Neuronal stem cell (in vitro differentiated cells): ENCODE data around the gene PACSIN3.

Experiments
- DNase-seq: peaks from one replicate; pipeline ENCODE4 v3.0.0-alpha.2; 2013; ENCODE audit warnings: low spot score
- H2AFZ ChIP-seq: one replicate; pipeline ENCODE4 v1.6.1; 2013; ENCODE audit warnings: mild to moderate bottlenecking, low read length, inconsistent platforms
- H2AK5ac ChIP-seq: 2 replicates; pipeline ENCODE4 v1.6.1; 2013; ENCODE audit warnings: low read depth, mild to moderate bottlenecking, inconsistent platforms, low read length, moderate library complexity, mixed read lengths
- H2BK120ac ChIP-seq: 2 replicates; pipeline ENCODE4 v1.6.1; 2013; ENCODE audit warnings: low read depth, mild to moderate bottlenecking, inconsistent platforms, low read length, moderate library complexity, mixed read lengths
- H2BK12ac ChIP-seq: one replicate; pipeline ENCODE4 v1.6.1; 2013; ENCODE audit warnings: low read length, inconsistent platforms
- H2BK15ac ChIP-seq: 2 replicates; pipeline ENCODE4 v1.6.1; 2013; ENCODE audit warnings: mild to moderate bottlenecking, low read length, inconsistent platforms, mixed read lengths
- H2BK5ac ChIP-seq: one replicate; pipeline ENCODE4 v1.6.1; 2013; ENCODE audit warnings: inconsistent platforms, mild to moderate bottlenecking, low read length, moderate library complexity
- H3K14ac ChIP-seq: one replicate; pipeline ENCODE4 v1.6.1; 2013; ENCODE audit warnings: low read length, inconsistent platforms
- H3K18ac ChIP-seq: 2 replicates; pipeline ENCODE4 v1.6.1; 2013; ENCODE audit warnings: low read length, inconsistent platforms
- H3K23ac ChIP-seq: 2 replicates; pipeline ENCODE4 v1.6.1; 2013; ENCODE audit warnings: low read depth, mild to moderate bottlenecking, mixed read lengths, low read length, inconsistent platforms; ENCODE audit not compliant: poor library complexity
- H3K27ac ChIP-seq: replicated peaks from 3 replicates; pipeline ENCODE4 v1.5.1; 2013; ENCODE audit warnings: low read length, inconsistent platforms
- H3K27me3 ChIP-seq, 3 experiments: 2 replicates each; pipeline ENCODE4 v1.6.1; 2013; ENCODE audit warnings: low read length in 3 of 3, mild to moderate bottlenecking in 2 of 3, inconsistent platforms in 1 of 3, low read depth in 1 of 3, mixed read lengths in 1 of 3, moderate library complexity in 1 of 3; ENCODE audit not compliant: control insufficient read depth in 3 of 3, insufficient read depth in 3 of 3
- H3K36me3 ChIP-seq, 2 donors: replicated peaks in 1 of 2; 2 replicates each; pipeline ENCODE4 v1.6.1; 2013; ENCODE audit warnings: low read length in 2 of 2; ENCODE audit not compliant: control insufficient read depth in 2 of 2, insufficient read depth in 2 of 2
- H3K4ac ChIP-seq: 2 replicates; pipeline ENCODE4 v1.6.1; 2013; ENCODE audit warnings: inconsistent platforms, mild to moderate bottlenecking, low read length, moderate library complexity
- H3K4me1 ChIP-seq, 2 donors: 1 replicate in 1 of 2; 2 replicates in 1 of 2; pipeline ENCODE4 v1.6.1; 2013; ENCODE audit warnings: low read length in 2 of 2, low read depth in 1 of 2; ENCODE audit not compliant: control insufficient read depth in 2 of 2, insufficient read depth in 1 of 2
- H3K4me2 ChIP-seq: one replicate; pipeline ENCODE4 v1.6.1; 2013; ENCODE audit warnings: mild to moderate bottlenecking, low read length, inconsistent platforms; ENCODE audit not compliant: insufficient read depth, poor library complexity, severe bottlenecking
- H3K4me3 ChIP-seq, 2 donors: 2 replicates each; pipeline ENCODE4 v1.5.1; 2013; ENCODE audit warnings: low read length in 2 of 2, mild to moderate bottlenecking in 2 of 2, inconsistent platforms in 1 of 2, moderate library complexity in 1 of 2
- H3K79me1 ChIP-seq: one replicate; pipeline ENCODE4 v1.6.1; 2013; ENCODE audit warnings: low read depth, mild to moderate bottlenecking, inconsistent platforms, low read length, moderate library complexity
- H3K9ac ChIP-seq: one replicate; pipeline ENCODE4 v1.6.1; 2013; ENCODE audit warnings: mild to moderate bottlenecking, low read depth, low read length, inconsistent platforms; ENCODE audit not compliant: poor library complexity
- H3K9me3 ChIP-seq, 2 donors: replicated peaks in 1 of 2; 2 replicates each; pipeline versions ENCODE3 to v1.6.1; 2013; ENCODE audit warnings: low read length in 2 of 2, mild to moderate bottlenecking in 2 of 2, inconsistent platforms in 1 of 2, low read depth in 1 of 2, mixed read lengths in 1 of 2, moderate library complexity in 1 of 2; ENCODE audit not compliant: control insufficient read depth in 2 of 2, insufficient read depth in 1 of 2
- H4K8ac ChIP-seq: one replicate; pipeline ENCODE4 v1.6.1; 2013; ENCODE audit warnings: low read depth, mild to moderate bottlenecking, inconsistent platforms, low read length, moderate library complexity
- H4K91ac ChIP-seq: one replicate; pipeline ENCODE4 v1.6.1; 2013; ENCODE audit warnings: low read length, low read depth, mild to moderate bottlenecking, inconsistent platforms; ENCODE audit not compliant: poor library complexity
- WGBS, 2 donors: extraction: QIAGEN DNeasy Blood & Tissue Kit; methylation state at CpG; one replicate each; pipeline ENCODE4 v1.1.7; 2013; ENCODE audit warnings: missing lambda C conversion rate in 2 of 2, mixed read lengths in 1 of 2; ENCODE audit not compliant: insufficient read length in 2 of 2, insufficient replicate concordance in 1 of 2; ENCODE audit errors: extremely low coverage in 2 of 2; 5-methylcytosine and 5-hydroxymethylcytosine counted together

The PACSIN3 gene

DNA sequence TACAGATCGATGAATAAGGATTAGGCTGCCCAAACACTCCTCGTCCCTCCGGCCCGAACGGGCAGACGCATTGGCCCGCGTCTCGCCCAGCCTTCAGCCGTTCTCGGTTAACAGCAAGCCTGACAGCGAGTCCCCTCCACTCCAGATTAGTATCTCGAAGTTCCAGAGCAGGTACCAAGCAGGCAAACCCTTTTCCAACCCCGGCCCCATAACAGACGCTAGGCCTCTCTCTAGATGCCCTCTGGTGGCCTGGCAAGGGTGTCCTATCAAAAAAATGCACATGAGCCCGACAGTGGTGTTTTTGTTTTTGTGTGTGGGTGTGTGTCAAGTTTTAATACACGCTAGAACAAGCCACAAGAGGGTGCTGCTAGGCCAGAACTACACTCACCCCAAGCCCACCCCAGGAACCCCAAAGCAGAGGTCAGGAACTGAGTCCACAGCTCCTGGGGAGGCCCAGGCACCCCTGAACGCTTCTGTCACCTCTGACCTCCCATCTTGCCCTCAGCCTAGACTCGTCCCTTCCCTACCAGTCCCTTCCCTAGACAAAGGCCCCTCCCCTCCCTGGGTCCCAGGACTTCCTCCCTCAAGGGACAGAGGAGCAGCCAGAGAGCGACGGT, 8.9 kb downstream of the PACSIN3 start:
- Histone ChIP-seq H3K18ac (peak overlapping the region; percentile 92), H3K4ac (no peak overlapping the region), H4K91ac (no peak overlapping the region), H2BK15ac (peak overlapping the region; percentile 42), H3K23ac (peak overlapping the region; percentile 5), H2AK5ac (peak overlapping the region; percentile 97), H3K4me3 (peak overlapping the region; percentile 86 to 90), H3K9me3 (no peaks in the 10 kb centered on the region), H2AFZ (peak overlapping the region; percentile 98), H3K14ac (peak overlapping the region; percentile 49), H2BK120ac (no peak overlapping the region), H4K8ac (no peak overlapping the region), H3K79me1 (peaks cover 26% of the 10 kb centered on the region), H3K4me2 (peak overlapping the region; percentile 96), H2BK12ac (no peak overlapping the region), H3K9ac (peak overlapping the region; percentile 75), H2BK5ac (peak overlapping the region; percentile 2), H3K36me3 (peaks cover 21 to 31% of the 10 kb centered on the region in 2 donors), H3K4me1 (peaks cover 8 to 15% of the 10 kb centered on the region in 2 donors), H3K27ac (peak overlapping the region; percentile 76), H3K27me3 (no peaks in the 10 kb centered on the region)
- no CpG with 5 or more reads among the region's 21 CpGs for WGBS, 2 donors
- peak; percentile 71 for DNase-seq

DNA sequence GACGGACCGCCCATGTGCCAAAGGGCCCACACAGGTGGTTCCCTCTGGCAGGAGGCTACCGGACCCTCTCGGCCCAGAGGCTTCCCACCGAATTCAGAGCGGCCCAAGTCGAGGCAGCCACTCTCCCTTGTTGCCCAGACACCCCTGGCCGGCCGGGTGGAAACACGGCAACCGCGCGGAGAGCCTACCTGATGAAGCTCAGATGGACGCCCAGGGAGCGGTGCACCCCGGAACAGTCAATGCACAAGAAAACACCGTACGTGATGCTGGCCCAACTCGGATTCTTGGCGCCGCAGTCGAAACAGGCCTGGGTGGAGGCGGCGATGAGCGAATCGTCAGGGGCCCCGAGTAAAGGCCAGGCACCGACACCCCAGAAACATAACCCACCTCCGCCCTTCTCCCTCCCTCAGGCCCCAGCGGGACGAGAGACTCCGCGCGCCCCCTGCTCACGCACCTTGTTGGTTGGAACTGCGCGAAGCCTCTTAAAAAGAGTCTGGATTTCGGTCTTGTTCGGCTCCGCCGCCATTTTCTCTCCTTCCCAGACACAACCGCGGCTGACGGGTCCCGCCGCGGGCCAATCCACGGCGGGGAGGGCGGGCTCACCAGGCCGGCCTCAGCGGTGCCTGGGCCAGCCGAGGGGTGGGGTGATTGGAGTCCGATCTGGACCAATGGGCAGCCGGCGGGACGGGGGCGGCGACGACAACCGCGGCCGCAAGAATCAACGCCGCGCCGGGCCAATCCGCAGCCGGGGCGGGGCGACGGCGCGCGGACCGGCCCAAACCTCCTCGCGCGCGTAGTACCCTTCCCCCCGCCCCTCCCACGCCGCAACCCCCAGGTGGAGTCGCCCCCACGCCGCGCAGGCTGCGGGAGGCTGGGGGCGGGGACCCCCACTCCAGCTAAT, 9.7 kb downstream of the PACSIN3 start, which contains the start of gene ARFGAP2:
Gene ARFGAP2, minus strand, starts transcription at position 552 of the 901 bp plus-strand sequence. Its CDS starts 26 bp downstream, at position 526.
- peak; percentile 93 for DNase-seq
- no peak within 1 kb of the TSS for H2BK12ac ChIP-seq
- H3K36me3 ChIP-seq = peaks cover 29 to 38% of the 10 kb centered on the region in 2 donors
- H2BK5ac ChIP-seq = peak within 1 kb of the TSS; percentile 85
- H3K4ac ChIP-seq = no peak within 1 kb of the TSS
- H3K4me1 ChIP-seq = peaks cover 8 to 15% of the 10 kb centered on the region in 2 donors
- no peaks in the 10 kb centered on the region for H3K27me3 ChIP-seq
- no peaks in the 10 kb centered on the region for H3K9me3 ChIP-seq
- H2AK5ac ChIP-seq = peak within 1 kb of the TSS; percentile 97
- peak within 1 kb of the TSS; percentile 90 for H3K9ac ChIP-seq
- H3K23ac ChIP-seq = peak within 1 kb of the TSS; percentile 21
- peak within 1 kb of the TSS; percentile 98 for H2AFZ ChIP-seq
- peaks cover 27% of the 10 kb centered on the region for H3K79me1 ChIP-seq
- peak within 1 kb of the TSS; percentile 92 for H3K18ac ChIP-seq
- peak within 1 kb of the TSS; percentile 48 for H2BK120ac ChIP-seq
- peak within 1 kb of the TSS; percentile 60 for H3K14ac ChIP-seq
- peak within 1 kb of the TSS; percentile 96 for H3K4me2 ChIP-seq
- peak within 1 kb of the TSS; percentile 90 to 92 for H3K4me3 ChIP-seq
- peak within 1 kb of the TSS; percentile 65 for H4K91ac ChIP-seq
- H4K8ac ChIP-seq = peak within 1 kb of the TSS; percentile 74
- peak within 1 kb of the TSS; percentile 42 for H2BK15ac ChIP-seq
- H3K27ac ChIP-seq = peak within 1 kb of the TSS; percentile 76
- WGBS, 2 donors = no CpG with 5 or more reads among the region's 89 CpGs

DNA sequence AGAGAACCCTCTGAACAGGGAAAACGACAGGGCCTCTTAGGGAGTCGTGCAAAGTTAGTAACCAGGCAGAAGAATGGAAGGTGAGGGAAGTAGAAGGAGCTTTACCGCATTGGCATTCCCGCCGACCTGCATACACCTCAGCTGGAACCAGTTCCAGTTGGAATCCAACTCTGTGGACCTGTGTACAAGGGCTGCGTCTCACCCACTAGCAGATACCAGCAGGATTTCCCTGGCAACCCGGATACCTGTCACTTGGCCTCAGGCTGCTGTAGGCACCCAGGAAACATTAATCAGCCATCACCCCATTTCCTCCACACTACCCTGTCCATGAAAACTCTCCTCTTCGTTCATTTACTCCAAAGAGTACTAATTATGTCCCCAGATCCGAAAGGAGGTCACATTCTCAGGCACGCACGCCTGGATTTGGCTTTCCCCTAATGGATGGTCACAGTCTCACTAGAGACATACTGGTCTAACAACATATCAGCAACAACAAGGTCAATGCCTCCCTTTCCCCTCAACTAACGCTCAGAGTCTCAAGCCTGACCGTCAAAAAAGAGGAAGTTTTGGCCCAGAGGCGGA, 10.4 kb downstream of the PACSIN3 start:
- peaks cover 8 to 15% of the 10 kb centered on the region in 2 donors for H3K4me1 ChIP-seq

More for the DNA sequence above, 10.4 kb downstream of the PACSIN3 start:
- H2BK120ac ChIP-seq = peak overlapping the region; percentile 48
- no CpG with 5 or more reads among the region's 14 CpGs for WGBS, 2 donors
- no peak overlapping the region for H4K91ac ChIP-seq
- H2BK12ac ChIP-seq = no peak overlapping the region
- no peak overlapping the region for H3K14ac ChIP-seq
- H3K4me3 ChIP-seq = peak overlapping the region; percentile 90 to 92
- H3K23ac ChIP-seq = peak overlapping the region; percentile 21
- H2BK5ac ChIP-seq = peak overlapping the region; percentile 85
- H3K27me3 ChIP-seq = no peaks in the 10 kb centered on the region
- H3K9ac ChIP-seq = peak overlapping the region; percentile 90
- no peak overlapping the region for H4K8ac ChIP-seq
- peak overlapping the region; percentile 27 for H2AK5ac ChIP-seq
- peak overlapping the region; percentile 87 for H3K4me2 ChIP-seq
- H3K27ac ChIP-seq = no peak overlapping the region
- peak overlapping the region; percentile 89 for H2AFZ ChIP-seq
- no peak for DNase-seq
- peaks cover 28% of the 10 kb centered on the region for H3K79me1 ChIP-seq
- no peak overlapping the region for H2BK15ac ChIP-seq
- no peak overlapping the region for H3K4ac ChIP-seq
- H3K18ac ChIP-seq = no peak overlapping the region
- peaks cover 35 to 46% of the 10 kb centered on the region in 2 donors for H3K36me3 ChIP-seq
- H3K9me3 ChIP-seq = no peaks in the 10 kb centered on the region
